ENCODE results near the gene SPDYE3.

Gene SPDYE3

DNA sequence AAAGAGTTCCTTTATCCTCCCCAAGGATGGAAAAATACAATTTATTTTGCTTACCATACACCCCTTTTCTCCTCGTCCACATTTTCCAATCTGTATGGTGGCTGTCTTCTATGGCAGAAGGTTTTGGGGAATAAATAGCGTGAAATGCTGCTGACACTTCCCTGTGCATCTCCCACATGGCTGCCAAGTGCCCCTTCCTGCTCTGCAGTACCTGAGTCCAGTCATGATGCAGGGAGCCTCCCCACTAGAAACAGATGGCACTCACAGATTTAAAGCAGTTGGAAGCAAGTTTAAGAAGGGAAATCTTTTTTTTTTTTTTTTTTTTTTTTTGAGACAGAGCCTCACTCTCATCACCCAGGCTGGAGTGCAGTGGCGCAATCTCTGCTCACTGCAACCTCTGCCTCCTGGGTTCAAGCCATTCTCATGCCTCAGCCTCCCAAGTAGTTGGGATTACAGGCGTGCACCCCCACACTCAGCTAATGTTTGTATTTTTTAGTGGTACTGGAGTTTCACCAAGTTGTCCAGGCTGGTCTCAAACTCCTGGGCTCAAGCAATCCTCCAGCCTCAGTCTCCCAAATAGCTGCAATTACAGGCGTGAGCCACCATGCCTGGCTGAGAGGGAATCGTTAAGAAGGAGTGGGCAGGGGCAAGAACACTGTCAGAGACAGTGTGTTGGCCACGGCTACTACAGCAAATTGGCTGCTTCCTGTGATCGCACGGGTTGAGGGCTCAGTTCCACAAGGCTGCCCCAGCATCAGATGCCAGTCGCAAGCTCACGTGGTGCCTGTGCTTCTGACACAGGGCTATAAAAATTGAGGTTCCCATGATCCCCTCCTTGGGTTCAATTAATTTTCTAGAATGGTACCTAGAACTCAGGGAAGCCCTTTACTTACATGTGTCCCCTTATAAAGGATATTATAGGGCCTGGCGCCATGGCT, 60.4 kb downstream of the SPDYE3 start:
- no peaks in the 10 kb centered on the region for H3K27me3 ChIP-seq (ENCODE audit: control insufficient read depth in 5 of 5, insufficient read depth in 4 of 5, low read length in 5 of 5)
- H3K9me3 ChIP-seq (ENCODE audit: control insufficient read depth in 5 of 5, low read length in 5 of 5) = no peaks in the 10 kb centered on the region
- H3K4me1 ChIP-seq (ENCODE audit: control insufficient read depth in 5 of 5, insufficient read depth in 5 of 5, low read length in 5 of 5) = peaks cover 0 to 46% (median 25%) of the 10 kb centered on the region in 5 donors
- H3K4me3 ChIP-seq (ENCODE audit: low read depth in 1 of 5, low read length in 5 of 5) = no peak overlapping the region
- H3K9ac ChIP-seq (ENCODE audit: low read length in 5 of 5) = no peak overlapping the region
- H3K27ac ChIP-seq (ENCODE audit: low read depth, low read length) = no peak overlapping the region
- H3K36me3 ChIP-seq (ENCODE audit: control insufficient read depth in 5 of 5, insufficient read depth in 5 of 5, low read length in 5 of 5) = peaks cover 12 to 25% (median 19%) of the 10 kb centered on the region in 5 donors

DNA sequence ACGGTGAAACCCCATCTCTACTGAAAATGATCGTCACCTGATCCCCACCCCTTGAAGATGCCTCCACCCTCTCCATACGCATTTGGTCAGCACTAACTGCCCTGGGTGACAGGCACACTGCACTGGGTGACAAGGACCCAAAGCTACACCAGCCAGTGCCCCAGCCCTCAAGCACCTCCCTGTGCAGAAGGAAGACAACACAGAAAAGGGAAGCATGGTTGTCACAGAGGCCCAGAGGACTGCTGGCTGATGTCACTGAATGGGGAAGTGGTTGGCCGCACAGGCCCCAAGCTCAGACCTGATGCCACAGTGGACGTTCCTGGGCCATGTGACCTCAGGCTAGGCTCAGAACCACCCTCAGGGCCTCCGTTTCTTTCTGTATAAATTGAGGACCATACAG, 61.6 kb downstream of the SPDYE3 start:
- H3K9me3 ChIP-seq (ENCODE audit: control insufficient read depth in 5 of 5, low read length in 5 of 5) = no peaks in the 10 kb centered on the region
- no peaks in the 10 kb centered on the region for H3K27me3 ChIP-seq (ENCODE audit: control insufficient read depth in 5 of 5, insufficient read depth in 4 of 5, low read length in 5 of 5)
- H3K4me3 ChIP-seq (ENCODE audit: low read depth in 1 of 5, low read length in 5 of 5) = no peak overlapping the region
- no peak overlapping the region for H3K9ac ChIP-seq (ENCODE audit: low read length in 5 of 5)
- H3K27ac ChIP-seq (ENCODE audit: low read depth, low read length) = no peak overlapping the region
- peaks cover 6 to 17% (median 13%) of the 10 kb centered on the region in 5 donors for H3K36me3 ChIP-seq (ENCODE audit: control insufficient read depth in 5 of 5, insufficient read depth in 5 of 5, low read length in 5 of 5)
- peaks cover 0 to 55% (median 31%) of the 10 kb centered on the region in 5 donors for H3K4me1 ChIP-seq (ENCODE audit: control insufficient read depth in 5 of 5, insufficient read depth in 5 of 5, low read length in 5 of 5)

DNA sequence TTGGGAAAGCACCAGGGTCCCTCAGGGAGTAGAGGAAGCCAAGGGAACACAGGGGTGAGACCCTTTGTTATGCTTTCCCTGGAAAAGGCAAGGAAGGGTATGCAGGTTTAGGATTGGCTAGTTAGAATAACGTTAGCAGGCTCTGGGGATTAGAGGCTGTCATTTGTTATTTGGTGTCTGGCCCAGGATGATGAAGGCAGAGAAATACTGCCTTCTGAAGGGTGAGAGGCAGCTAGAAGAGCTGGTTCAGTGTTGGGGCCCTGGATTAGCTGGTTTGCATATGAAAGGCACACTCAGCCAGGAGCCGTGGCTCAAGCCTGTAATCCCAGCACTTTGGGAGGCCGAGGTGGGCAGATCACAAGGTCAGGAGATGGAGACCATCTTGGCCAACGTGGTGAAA, 62.8 kb downstream of the SPDYE3 start:
- H3K9me3 ChIP-seq (ENCODE audit: control insufficient read depth in 5 of 5, low read length in 5 of 5) = no peaks in the 10 kb centered on the region
- H3K27me3 ChIP-seq (ENCODE audit: control insufficient read depth in 5 of 5, insufficient read depth in 4 of 5, low read length in 5 of 5) = no peaks in the 10 kb centered on the region
- H3K4me1 ChIP-seq (ENCODE audit: control insufficient read depth in 5 of 5, insufficient read depth in 5 of 5, low read length in 5 of 5) = peaks cover 0 to 63% (median 31%) of the 10 kb centered on the region in 5 donors
- peaks cover 0 to 16% (median 10%) of the 10 kb centered on the region in 5 donors for H3K36me3 ChIP-seq (ENCODE audit: control insufficient read depth in 5 of 5, insufficient read depth in 5 of 5, low read length in 5 of 5)
- H3K9ac ChIP-seq (ENCODE audit: low read length in 5 of 5) = peak overlapping the region in 2 of 5 donors; percentile 23 to 31
- H3K4me3 ChIP-seq (ENCODE audit: low read depth in 1 of 5, low read length in 5 of 5) = no peak overlapping the region
- no peak overlapping the region for H3K27ac ChIP-seq (ENCODE audit: low read depth, low read length)

DNA sequence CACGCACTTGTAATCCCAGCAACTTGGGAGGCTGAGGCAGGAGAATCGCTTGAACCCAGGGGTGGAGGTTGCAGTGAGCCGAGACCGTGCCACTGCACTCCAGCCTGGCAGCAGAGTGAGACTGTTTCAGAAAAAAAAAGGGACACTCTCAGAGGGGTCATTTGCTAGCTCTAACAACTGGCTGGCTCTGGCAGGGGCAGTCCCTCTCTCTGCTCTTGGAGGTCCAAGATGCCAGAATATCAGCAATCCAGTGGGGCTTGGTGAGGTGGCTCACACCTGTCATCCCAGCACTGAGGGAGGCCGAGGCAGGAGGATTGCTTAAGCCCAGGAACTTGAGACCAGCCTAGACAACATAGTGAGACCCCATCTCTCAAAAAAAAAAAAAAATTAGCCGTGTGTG, 63.2 kb downstream of the SPDYE3 start:
- no peak overlapping the region for H3K9ac ChIP-seq (ENCODE audit: low read length in 5 of 5)
- no peaks in the 10 kb centered on the region for H3K27me3 ChIP-seq (ENCODE audit: control insufficient read depth in 5 of 5, insufficient read depth in 4 of 5, low read length in 5 of 5)
- H3K36me3 ChIP-seq (ENCODE audit: control insufficient read depth in 5 of 5, insufficient read depth in 5 of 5, low read length in 5 of 5) = peaks cover 0 to 16% (median 10%) of the 10 kb centered on the region in 5 donors
- no peak overlapping the region for H3K4me3 ChIP-seq (ENCODE audit: low read depth in 1 of 5, low read length in 5 of 5)
- peaks cover 0 to 61% (median 31%) of the 10 kb centered on the region in 5 donors for H3K4me1 ChIP-seq (ENCODE audit: control insufficient read depth in 5 of 5, insufficient read depth in 5 of 5, low read length in 5 of 5)
- H3K27ac ChIP-seq (ENCODE audit: low read depth, low read length) = no peak overlapping the region
- no peaks in the 10 kb centered on the region for H3K9me3 ChIP-seq (ENCODE audit: control insufficient read depth in 5 of 5, low read length in 5 of 5)

DNA sequence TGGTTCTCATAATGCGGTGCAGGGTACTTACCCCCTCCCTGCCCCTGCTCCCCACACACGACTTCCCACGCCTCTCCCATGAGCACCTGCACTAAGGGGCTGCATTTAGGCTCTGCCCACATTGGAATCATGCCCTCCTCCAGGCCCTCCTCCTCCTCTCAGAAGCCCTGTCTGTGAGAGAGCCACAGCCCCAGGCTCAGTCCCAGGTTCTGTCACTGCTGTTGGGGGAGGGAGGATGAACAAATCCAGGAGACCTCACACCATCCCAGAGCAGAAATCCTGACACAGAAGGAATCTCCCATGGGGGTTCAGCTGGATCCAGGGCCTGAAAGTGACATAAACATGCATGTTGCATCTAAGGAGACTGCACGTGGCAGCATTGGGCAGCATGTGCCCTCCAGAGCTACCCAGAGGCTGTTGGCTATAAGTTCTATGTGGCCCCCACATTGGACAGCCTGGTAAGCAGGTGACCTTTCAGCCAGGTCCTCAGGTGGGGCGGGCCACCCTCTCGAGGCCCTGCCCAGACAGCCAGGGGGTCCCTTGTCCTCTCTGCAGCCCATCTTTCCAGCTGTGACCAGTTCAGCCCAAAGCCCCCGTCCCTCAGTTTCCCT, 64.2 kb downstream of the SPDYE3 start:
- H3K4me3 ChIP-seq (ENCODE audit: low read depth in 1 of 5, low read length in 5 of 5) = no peak overlapping the region
- H3K27ac ChIP-seq (ENCODE audit: low read depth, low read length) = no peak overlapping the region
- H3K4me1 ChIP-seq (ENCODE audit: control insufficient read depth in 5 of 5, insufficient read depth in 5 of 5, low read length in 5 of 5) = peaks cover 0 to 61% (median 31%) of the 10 kb centered on the region in 5 donors
- no peaks in the 10 kb centered on the region for H3K27me3 ChIP-seq (ENCODE audit: control insufficient read depth in 5 of 5, insufficient read depth in 4 of 5, low read length in 5 of 5)
- H3K36me3 ChIP-seq (ENCODE audit: control insufficient read depth in 5 of 5, insufficient read depth in 5 of 5, low read length in 5 of 5) = peaks cover 0 to 16% (median 10%) of the 10 kb centered on the region in 5 donors
- no peaks in the 10 kb centered on the region for H3K9me3 ChIP-seq (ENCODE audit: control insufficient read depth in 5 of 5, low read length in 5 of 5)
- H3K9ac ChIP-seq (ENCODE audit: low read length in 5 of 5) = no peak overlapping the region
